Spleen (tissue), 7 donors: Measurements from ENCODE around the gene EIF4EBP2.

Experiments used
- POLR2A ChIP-seq, 3 donors: fragments of 450-650 bp; IDR thresholded peaks; one replicate each; pipeline ENCODE4 v1.5.1; 2017; ENCODE audit warnings: antibody characterized with exemption in 3 of 3, mild to moderate bottlenecking in 1 of 3
- POLR2AphosphoS5 ChIP-seq, 3 donors: sonication (generic); formaldehyde crosslinking; IDR thresholded peaks; one replicate each; pipeline ENCODE4 v1.5.1; 2017; ENCODE audit warnings: antibody characterized with exemption in 3 of 3
- TF ChIP-seq, protein P1 (sequence below), 11 experiments: fragments of 200-600 bp in 7 of 11; fragments of 450-650 bp in 4 of 11; sonication (generic) in 4 of 11; IDR thresholded peaks in 8 of 11; conservative IDR thresholded peaks in 3 of 11; 1 replicate in 7 of 11; 2 replicates in 4 of 11; pipeline versions ENCODE4 v1.4.0 to v1.8.0; 2016 to 2021; ENCODE audit warnings: antibody characterized with exemption in 11 of 11, inconsistent platforms in 4 of 11, mild to moderate bottlenecking in 1 of 11
- donor health status: DM: no; HTN: no; CAD: no; lungs with moderate emphysema.
- donor health status: DM: no; HTN: no; CAD: no.
- donor health status: DM: no; HTN: no; CAD: no.

DNA sequence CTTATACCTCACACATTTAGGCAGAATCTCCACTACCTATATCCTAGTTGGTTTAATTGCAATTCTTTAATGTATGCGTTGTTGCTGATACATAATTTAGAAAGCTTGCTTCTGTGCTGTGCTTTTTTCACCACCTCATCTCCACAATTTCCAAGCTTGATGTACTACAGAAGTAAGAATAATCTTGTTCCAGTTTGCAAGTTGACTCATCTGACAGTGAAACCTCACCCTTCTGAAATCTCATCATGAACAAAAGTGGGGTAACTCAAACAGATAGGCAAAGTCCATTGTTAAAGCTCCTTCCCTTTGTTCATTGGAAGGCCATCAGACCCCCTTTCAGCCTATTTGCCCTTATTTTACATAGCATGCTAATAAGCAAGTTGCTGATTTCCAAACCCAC lies 13.6 kb downstream of the EIF4EBP2 start:
- no peak for TF ChIP-seq POLR2AphosphoS5 (IDR thresholded peaks at IDR 0.05)
- TF ChIP-seq, protein P1, sequence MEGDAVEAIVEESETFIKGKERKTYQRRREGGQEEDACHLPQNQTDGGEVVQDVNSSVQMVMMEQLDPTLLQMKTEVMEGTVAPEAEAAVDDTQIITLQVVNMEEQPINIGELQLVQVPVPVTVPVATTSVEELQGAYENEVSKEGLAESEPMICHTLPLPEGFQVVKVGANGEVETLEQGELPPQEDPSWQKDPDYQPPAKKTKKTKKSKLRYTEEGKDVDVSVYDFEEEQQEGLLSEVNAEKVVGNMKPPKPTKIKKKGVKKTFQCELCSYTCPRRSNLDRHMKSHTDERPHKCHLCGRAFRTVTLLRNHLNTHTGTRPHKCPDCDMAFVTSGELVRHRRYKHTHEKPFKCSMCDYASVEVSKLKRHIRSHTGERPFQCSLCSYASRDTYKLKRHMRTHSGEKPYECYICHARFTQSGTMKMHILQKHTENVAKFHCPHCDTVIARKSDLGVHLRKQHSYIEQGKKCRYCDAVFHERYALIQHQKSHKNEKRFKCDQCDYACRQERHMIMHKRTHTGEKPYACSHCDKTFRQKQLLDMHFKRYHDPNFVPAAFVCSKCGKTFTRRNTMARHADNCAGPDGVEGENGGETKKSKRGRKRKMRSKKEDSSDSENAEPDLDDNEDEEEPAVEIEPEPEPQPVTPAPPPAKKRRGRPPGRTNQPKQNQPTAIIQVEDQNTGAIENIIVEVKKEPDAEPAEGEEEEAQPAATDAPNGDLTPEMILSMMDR (IDR thresholded peaks at IDR 0.05 in 8 of 11, conservative IDR thresholded peaks at IDR 0.05 in 3 of 11), result no peak
- TF ChIP-seq POLR2A (IDR thresholded peaks at IDR 0.05), result no peak
